Ascending aorta (tissue), 2 donors: ENCODE measurements around the gene WBP2. TPM values are rescaled to one million over a fixed set of nuclear protein-coding genes. Genes with fewer than 3 reads are reported as not detected.

ENCODE experiments used
- DNase-seq, 2 donors: peaks; one replicate each; pipeline ENCODE4 v3.0.0-alpha.2; 2019; ENCODE audit warnings: low spot score in 2 of 2
- H3K27ac ChIP-seq, 2 donors: fragments of 200-600 bp; sonication (generic); one replicate each; pipeline ENCODE4 v1.5.1; 2016 to 2017; ENCODE audit warnings: mild to moderate bottlenecking in 1 of 2
- H3K27me3 ChIP-seq: fragments of 200-600 bp; sonication (generic); one replicate; pipeline ENCODE4 v1.5.1; 2017
- H3K36me3 ChIP-seq, 2 donors: fragments of 200-600 bp; sonication (generic); one replicate each; pipeline ENCODE4 v1.5.1; 2016
- H3K4me1 ChIP-seq, 2 donors: fragments of 200-600 bp; sonication (generic); one replicate each; pipeline ENCODE4 v1.5.1; 2016 to 2017; ENCODE audit warnings: mild to moderate bottlenecking in 1 of 2
- H3K4me3 ChIP-seq, 2 donors: fragments of 200-600 bp; sonication (generic); one replicate each; pipeline ENCODE4 v1.5.1; 2016 to 2017; ENCODE audit warnings: mild to moderate bottlenecking in 1 of 2
- H3K9me3 ChIP-seq, 2 donors: fragments of 200-600 bp; sonication (generic); one replicate each; pipeline ENCODE4 v1.5.1; 2016
- intact Hi-C: fragments of 100-400 bp; cut with DNase I; formaldehyde crosslinking; loops from one replicate; pipeline ENCODE4 v1.15.1; 2023
- total RNA-seq: library from RNA; depleted of rRNA; stranded (reverse); fragments of >200 nt; gene quantifications from one replicate; pipeline ENCODE4 v1.1.0, GENCODE V29; 2016
- TF ChIP-seq, protein P1 (sequence below), 3 experiments: fragments of 200-600 bp in 2 of 3; fragments of 450-650 bp in 1 of 3; sonication (generic) in 2 of 3; IDR thresholded peaks; one replicate each; pipeline ENCODE4 v1.5.1; 2016 to 2019; ENCODE audit warnings: antibody characterized with exemption in 3 of 3, mild to moderate bottlenecking in 1 of 3, moderate library complexity in 1 of 3

The WBP2 gene
- total RNA-seq, 1 donor from 2014 or later: 50.7 TPM

DNA sequence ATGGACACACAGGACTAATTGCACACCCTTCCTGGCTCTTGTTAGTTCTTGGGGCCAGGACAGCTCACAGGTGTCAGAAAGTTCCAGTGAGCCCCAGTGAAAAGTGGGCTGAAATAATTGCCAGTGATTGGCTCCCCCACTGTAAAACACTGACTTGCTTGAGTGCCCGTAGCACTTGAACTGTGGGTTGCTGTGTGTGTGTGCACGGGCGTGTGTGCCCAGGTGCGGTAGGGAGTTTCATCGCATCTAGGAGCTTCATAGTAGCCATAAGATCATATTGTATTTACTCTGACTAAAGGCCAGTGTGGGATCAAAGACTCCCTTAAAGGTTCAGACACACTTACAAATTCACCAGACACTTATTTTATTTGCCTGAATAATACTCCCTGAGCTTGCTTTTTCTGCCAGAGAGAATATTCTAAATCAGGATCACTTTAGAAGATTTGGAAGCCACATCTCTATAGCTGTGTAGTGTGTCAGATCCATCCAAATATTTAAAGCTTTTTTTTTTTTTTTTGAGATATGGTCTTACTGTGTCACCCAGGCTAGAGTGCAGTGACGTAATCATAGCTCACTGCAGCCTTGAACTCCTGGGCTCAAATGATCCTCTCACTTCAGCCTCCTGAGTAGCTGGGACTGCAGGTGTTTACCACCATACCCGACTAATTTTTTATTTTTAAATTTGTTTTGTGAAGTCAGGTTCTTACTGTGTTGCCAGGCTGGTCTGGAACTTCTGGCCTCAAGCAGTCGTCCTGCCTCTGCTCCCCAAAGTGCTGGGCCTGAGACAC lies 59.1 kb downstream of the WBP2 start:
- Histone ChIP-seq H3K36me3 (peaks cover 21 to 33% of the 10 kb centered on the region in 2 donors), H3K4me3 (no peak overlapping the region), H3K27ac (no peak overlapping the region), H3K9me3 (no peaks in the 10 kb centered on the region), H3K27me3 (no peaks in the 10 kb centered on the region), H3K4me1 (no peaks in the 10 kb centered on the region)
- TF ChIP-seq, protein P1, sequence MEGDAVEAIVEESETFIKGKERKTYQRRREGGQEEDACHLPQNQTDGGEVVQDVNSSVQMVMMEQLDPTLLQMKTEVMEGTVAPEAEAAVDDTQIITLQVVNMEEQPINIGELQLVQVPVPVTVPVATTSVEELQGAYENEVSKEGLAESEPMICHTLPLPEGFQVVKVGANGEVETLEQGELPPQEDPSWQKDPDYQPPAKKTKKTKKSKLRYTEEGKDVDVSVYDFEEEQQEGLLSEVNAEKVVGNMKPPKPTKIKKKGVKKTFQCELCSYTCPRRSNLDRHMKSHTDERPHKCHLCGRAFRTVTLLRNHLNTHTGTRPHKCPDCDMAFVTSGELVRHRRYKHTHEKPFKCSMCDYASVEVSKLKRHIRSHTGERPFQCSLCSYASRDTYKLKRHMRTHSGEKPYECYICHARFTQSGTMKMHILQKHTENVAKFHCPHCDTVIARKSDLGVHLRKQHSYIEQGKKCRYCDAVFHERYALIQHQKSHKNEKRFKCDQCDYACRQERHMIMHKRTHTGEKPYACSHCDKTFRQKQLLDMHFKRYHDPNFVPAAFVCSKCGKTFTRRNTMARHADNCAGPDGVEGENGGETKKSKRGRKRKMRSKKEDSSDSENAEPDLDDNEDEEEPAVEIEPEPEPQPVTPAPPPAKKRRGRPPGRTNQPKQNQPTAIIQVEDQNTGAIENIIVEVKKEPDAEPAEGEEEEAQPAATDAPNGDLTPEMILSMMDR (IDR thresholded peaks at IDR 0.05): no peak
- no peak for DNase-seq
- intact Hi-C loops: no loop called here

Other genes with a start within 250 kb of the WBP2 start
- not detected for gene SMIM5, start 221.9 kb downstream of the WBP2 start, total RNA-seq
- gene RECQL5, start 188.2 kb downstream of the WBP2 start, total RNA-seq: 7.6 TPM
- 70.9 TPM for gene SAP30BP, start 188.0 kb downstream of the WBP2 start, total RNA-seq
- 152 TPM for gene ITGB4, start 133.9 kb downstream of the WBP2 start, total RNA-seq
- gene GALK1, start 90.1 kb downstream of the WBP2 start, total RNA-seq: 101 TPM
- 73.9 TPM for gene UNK, start 70.5 kb downstream of the WBP2 start, total RNA-seq
- 33.1 TPM for gene UNC13D, start 10.9 kb downstream of the WBP2 start, total RNA-seq
- gene TRIM47, start 23.2 kb upstream of the WBP2 start, total RNA-seq: 132 TPM
- gene TRIM65, start 41.6 kb upstream of the WBP2 start, total RNA-seq: 43.3 TPM
- 31.9 TPM for gene MRPL38, start 49.5 kb upstream of the WBP2 start, total RNA-seq
- gene FBF1, start 85.7 kb upstream of the WBP2 start, total RNA-seq: 8.9 TPM
- gene ACOX1, start 123.8 kb upstream of the WBP2 start, total RNA-seq: 18.5 TPM
- gene TEN1, start 123.9 kb upstream of the WBP2 start, total RNA-seq: 33.6 TPM
- gene CDK3, start 145.5 kb upstream of the WBP2 start, total RNA-seq: 2.1 TPM
- gene EVPL, start 172.0 kb upstream of the WBP2 start, total RNA-seq: not detected
- 15.6 TPM for gene SRP68, start 217.2 kb upstream of the WBP2 start, total RNA-seq
- 2.3 TPM for gene GALR2, start 219.4 kb upstream of the WBP2 start, total RNA-seq
- not detected for gene ZACN, start 223.8 kb upstream of the WBP2 start, total RNA-seq
- gene EXOC7, start 248.5 kb upstream of the WBP2 start, total RNA-seq: 123 TPM